Measurements from ENCODE around the gene TMEM201.

DNA sequence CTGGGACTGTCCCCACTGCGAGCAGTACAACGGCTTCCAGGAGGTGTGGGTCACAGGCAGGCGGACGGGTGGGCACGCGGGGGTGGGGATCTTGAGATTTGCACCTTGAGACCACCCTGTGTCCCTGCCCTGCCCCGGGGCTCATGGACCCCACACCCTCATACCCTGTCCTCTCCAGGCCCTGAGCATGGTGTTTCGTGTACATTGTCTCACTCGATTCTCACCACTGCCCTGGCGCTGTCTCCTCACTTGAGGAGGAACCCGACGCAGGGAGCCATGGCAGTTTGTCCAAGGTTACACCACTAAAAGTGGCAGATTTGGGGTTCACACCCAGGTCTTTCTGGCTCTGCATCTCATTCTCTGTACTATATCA lies 7.2 kb downstream of the TMEM201 start:
- TF ChIP-seq, protein P1, sequence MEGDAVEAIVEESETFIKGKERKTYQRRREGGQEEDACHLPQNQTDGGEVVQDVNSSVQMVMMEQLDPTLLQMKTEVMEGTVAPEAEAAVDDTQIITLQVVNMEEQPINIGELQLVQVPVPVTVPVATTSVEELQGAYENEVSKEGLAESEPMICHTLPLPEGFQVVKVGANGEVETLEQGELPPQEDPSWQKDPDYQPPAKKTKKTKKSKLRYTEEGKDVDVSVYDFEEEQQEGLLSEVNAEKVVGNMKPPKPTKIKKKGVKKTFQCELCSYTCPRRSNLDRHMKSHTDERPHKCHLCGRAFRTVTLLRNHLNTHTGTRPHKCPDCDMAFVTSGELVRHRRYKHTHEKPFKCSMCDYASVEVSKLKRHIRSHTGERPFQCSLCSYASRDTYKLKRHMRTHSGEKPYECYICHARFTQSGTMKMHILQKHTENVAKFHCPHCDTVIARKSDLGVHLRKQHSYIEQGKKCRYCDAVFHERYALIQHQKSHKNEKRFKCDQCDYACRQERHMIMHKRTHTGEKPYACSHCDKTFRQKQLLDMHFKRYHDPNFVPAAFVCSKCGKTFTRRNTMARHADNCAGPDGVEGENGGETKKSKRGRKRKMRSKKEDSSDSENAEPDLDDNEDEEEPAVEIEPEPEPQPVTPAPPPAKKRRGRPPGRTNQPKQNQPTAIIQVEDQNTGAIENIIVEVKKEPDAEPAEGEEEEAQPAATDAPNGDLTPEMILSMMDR (IDR thresholded peaks at IDR 0.05; ENCODE audit: low read length), result no peak
- TF ChIP-seq EZH2 (optimal IDR thresholded peaks at IDR 0.05; ENCODE audit: low read depth, low read length) (no peak), EZH2phosphoT487 (IDR thresholded peaks at IDR 0.05; ENCODE audit: low read length) (no peak)

Data from MM.1S (cell line).